Effector CD8-positive, alpha-beta T cell (primary cell): Measurements from ENCODE around the gene NEK3.
"Not testable (repeated sequence)": the region's sequence is repeated elsewhere in the genome, so short reads cannot be mapped to it uniquely, and the experiment has no call there.

Source experiments
- DNase-seq: peaks from one replicate; lab custom pipeline; 2025; lab: John Stamatoyannopoulos, UW

The NEK3 gene

GRCh38 chr13:52169839-52170238 lies 10.4 kb upstream of the NEK3 start:
- no peak for DNase-seq

- no peak for DNase-seq
Measured at GRCh38 chr13:52165411-52165810, 6.0 kb upstream of the NEK3 start.

- DNase-seq, result no peak
Measured at GRCh38 chr13:52164989-52165388, 5.6 kb upstream of the NEK3 start.

- not testable (repeated sequence) for DNase-seq
Measured at GRCh38 chr13:52163878-52164277, 4.5 kb upstream of the NEK3 start.

- no peak for DNase-seq
Measured at GRCh38 chr13:52162279-52163101, 3.1 kb upstream of the NEK3 start.

GRCh38 chr13:52161181-52161646 lies 1.8 kb upstream of the NEK3 start:
- no peak for DNase-seq

GRCh38 chr13:52160506-52160905 lies 1.1 kb upstream of the NEK3 start:
- DNase-seq, result no peak

- DNase-seq, result no peak
Measured at GRCh38 chr13:52160053-52160452, 656 bp upstream of the NEK3 start.

- DNase-seq, result no peak
Measured at GRCh38 chr13:52158629-52159158, 703 bp downstream of the NEK3 start.

GRCh38 chr13:52156724-52157261 lies 2.6 kb downstream of the NEK3 start:
- no peak for DNase-seq

GRCh38 chr13:52155177-52155576 lies 4.2 kb downstream of the NEK3 start:
- DNase-seq, result no peak

GRCh38 chr13:52147225-52147624 lies 12.2 kb downstream of the NEK3 start:
- DNase-seq, result no peak

GRCh38 chr13:52141299-52141698 lies 18.1 kb downstream of the NEK3 start:
- no peak for DNase-seq

GRCh38 chr13:52137489-52137888 lies 21.9 kb downstream of the NEK3 start:
- DNase-seq, result no peak

GRCh38 chr13:52136763-52137162 lies 22.6 kb downstream of the NEK3 start:
- no peak for DNase-seq

- DNase-seq, result no peak
Measured at GRCh38 chr13:52130641-52131040, 28.8 kb downstream of the NEK3 start.

- peak; percentile 22 for DNase-seq
Measured at GRCh38 chr13:52128714-52129700, 30.4 kb downstream of the NEK3 start, which contains the start of gene NEK5. Gene NEK5, minus strand, starts transcription at chr13:52129073. Its CDS starts 1,591 bp downstream, at chr13:52127482.

GRCh38 chr13:52127783-52128702 lies 31.4 kb downstream of the NEK3 start:
- peak; percentile 25 for DNase-seq

- DNase-seq, result no peak
Measured at GRCh38 chr13:52127378-52127777, 32.0 kb downstream of the NEK3 start.

- DNase-seq, result no peak
Measured at GRCh38 chr13:52125547-52125946, 33.9 kb downstream of the NEK3 start.

GRCh38 chr13:52118595-52118994 lies 40.8 kb downstream of the NEK3 start:
- DNase-seq, result no peak
